ELR (cell line): Measurements from ENCODE around the gene TLK2.
A peak's percentile ranks its signal among the peaks of the same experiment; 100 is the strongest.
"Not testable (repeated sequence)": the region's sequence is repeated elsewhere in the genome, so short reads cannot be mapped to it uniquely, and the experiment has no call there.

ENCODE experiments used
- DNase-seq: peaks from one replicate; pipeline ENCODE4 v3.0.0-alpha.2; 2015; ENCODE audit warnings: low read depth

Gene TLK2

GRCh38 chr17:62560971-62561370 is 82.3 kb downstream of the TLK2 start:
- DNase-seq = not testable (repeated sequence)

- peak; percentile 80 for DNase-seq
Measured at GRCh38 chr17:62562656-62563055, 84.0 kb downstream of the TLK2 start.

- peak; percentile 96 for DNase-seq
Measured at GRCh38 chr17:62565817-62566216, 87.2 kb downstream of the TLK2 start.

GRCh38 chr17:62566996-62567578 is 88.5 kb downstream of the TLK2 start:
- no peak for DNase-seq

- DNase-seq = no peak
Measured at GRCh38 chr17:62572488-62572887, 93.9 kb downstream of the TLK2 start.

- peak; percentile 35 for DNase-seq
Measured at GRCh38 chr17:62572888-62573401, 94.3 kb downstream of the TLK2 start.

GRCh38 chr17:62573480-62574117 is 95.0 kb downstream of the TLK2 start:
- no peak for DNase-seq

- DNase-seq = no peak
Measured at GRCh38 chr17:62576382-62576781, 97.8 kb downstream of the TLK2 start.

GRCh38 chr17:62578757-62579487 is 100.3 kb downstream of the TLK2 start:
- no peak for DNase-seq

GRCh38 chr17:62580947-62581346 is 102.3 kb downstream of the TLK2 start:
- DNase-seq = no peak

- DNase-seq = peak; percentile 38
Measured at GRCh38 chr17:62581764-62582163, 103.1 kb downstream of the TLK2 start.

- DNase-seq = no peak
Measured at GRCh38 chr17:62587554-62587953, 108.9 kb downstream of the TLK2 start.

GRCh38 chr17:62588109-62588508 is 109.5 kb downstream of the TLK2 start:
- no peak for DNase-seq

GRCh38 chr17:62591333-62591732 is 112.7 kb downstream of the TLK2 start:
- no peak for DNase-seq

GRCh38 chr17:62591822-62592221 is 113.2 kb downstream of the TLK2 start:
- DNase-seq = not testable (repeated sequence)

- DNase-seq = peak; percentile 34
Measured at GRCh38 chr17:62592341-62593099, 113.9 kb downstream of the TLK2 start.

- DNase-seq = peak; percentile 41
Measured at GRCh38 chr17:62595484-62595883, 116.9 kb downstream of the TLK2 start.

- DNase-seq = no peak
Measured at GRCh38 chr17:62596662-62597061, 118.0 kb downstream of the TLK2 start.

- DNase-seq = no peak
Measured at GRCh38 chr17:62597150-62597549, 118.5 kb downstream of the TLK2 start.

GRCh38 chr17:62597920-62598319 is 119.3 kb downstream of the TLK2 start:
- peak; percentile 29 for DNase-seq

GRCh38 chr17:62599964-62600657 is 121.5 kb downstream of the TLK2 start:
- DNase-seq = no peak

GRCh38 chr17:62600805-62601204 is 122.2 kb downstream of the TLK2 start:
- no peak for DNase-seq
